Measurements from ENCODE around the gene CHPF. TPM values are rescaled to one million over a fixed set of nuclear protein-coding genes. Genes with fewer than 3 reads are reported as not detected.

The CHPF gene
- total RNA-seq, 1 experiment from 2014 or later: 26.4 TPM

DNA sequence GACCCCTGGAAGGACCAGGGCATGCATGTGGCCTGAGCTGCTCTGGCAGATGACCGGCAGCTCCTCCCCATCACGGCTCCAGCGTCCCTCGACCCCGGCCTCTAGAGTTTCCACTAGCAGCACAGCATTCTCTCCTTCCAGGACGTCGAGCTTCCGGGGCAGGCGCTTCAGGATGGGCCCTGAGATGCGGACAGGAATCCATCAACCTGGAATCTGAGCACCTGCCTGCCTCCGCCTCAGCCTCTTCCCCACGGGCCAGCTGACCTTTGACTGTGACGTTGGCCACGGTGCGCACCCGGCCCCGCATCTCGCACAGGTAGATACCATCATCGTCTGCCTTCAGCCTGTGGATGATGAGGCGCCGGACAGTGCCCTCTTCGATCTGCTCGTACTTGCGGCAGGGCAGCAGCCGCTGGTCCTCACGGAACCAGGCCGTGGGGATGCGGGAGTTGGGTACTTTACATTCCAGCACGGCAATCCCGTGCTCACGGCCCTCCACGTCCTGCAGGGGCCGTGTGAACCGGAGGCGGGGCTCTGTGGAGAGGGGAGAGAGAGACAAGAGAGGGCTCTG, 24.3 kb upstream of the CHPF start:
- H3K4me3 Mint-ChIP-seq (ENCODE audit: unreplicated experiment): no peak overlapping the region
- no TSS peak for BruUV-seq (replicated peaks)
- POLR2A ChIA-PET: no interaction called here

DNA sequence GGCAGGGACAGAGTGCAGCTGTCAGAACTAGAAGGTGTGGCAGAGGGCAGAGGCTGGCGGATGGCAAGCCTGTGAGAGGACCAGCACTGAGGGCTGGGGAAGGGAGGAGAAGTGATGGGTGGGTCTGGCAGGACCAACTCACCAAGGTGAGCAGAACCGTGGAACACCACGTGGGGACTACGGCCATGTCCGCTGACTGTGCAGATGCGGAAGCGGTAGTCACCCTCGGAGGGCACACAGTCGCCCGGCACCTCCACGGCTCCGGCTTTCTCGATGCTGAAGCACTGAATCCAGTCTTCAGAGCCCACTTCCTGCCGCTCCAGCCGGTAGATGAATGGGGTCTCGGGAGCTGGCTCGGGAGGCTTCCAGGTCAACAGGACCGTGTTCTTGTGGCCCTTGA, 23.5 kb upstream of the CHPF start:
- Histone ChIP-seq H3K27me3 (replicated peaks; ENCODE audit: control insufficient read depth, insufficient read depth, low read length) (no peaks in the 10 kb centered on the region), H3K4me3 (ENCODE audit: low read depth, low read length) (no peak overlapping the region), H3K4me1 (peaks cover 23% of the 10 kb centered on the region), H3K36me3 (ENCODE audit: control insufficient read depth, insufficient read depth, low read length) (no peaks in the 10 kb centered on the region), H3K9me3 (no peaks in the 10 kb centered on the region)
- CTCF ChIA-PET: no interaction called here
- H3K27ac Mint-ChIP-seq (ENCODE audit: unreplicated experiment): no peak overlapping the region
- intact Hi-C loops (cut with micrococcal nuclease; ENCODE audit: unreplicated experiment): no loop called here
- POLR2A ChIA-PET: no interaction called here
- DNase-seq: no peak
- no peak overlapping the region for H3K4me3 Mint-ChIP-seq (ENCODE audit: unreplicated experiment)
- peaks cover 7% of the 10 kb centered on the region for H3K4me1 Mint-ChIP-seq (ENCODE audit: low read depth, unreplicated experiment)
- H3K9me3 Mint-ChIP-seq (ENCODE audit: unreplicated experiment): no peaks in the 10 kb centered on the region
- H3K27me3 Mint-ChIP-seq (ENCODE audit: insufficient read depth, unreplicated experiment): no peaks in the 10 kb centered on the region
- TF ChIP-seq, protein P1, sequence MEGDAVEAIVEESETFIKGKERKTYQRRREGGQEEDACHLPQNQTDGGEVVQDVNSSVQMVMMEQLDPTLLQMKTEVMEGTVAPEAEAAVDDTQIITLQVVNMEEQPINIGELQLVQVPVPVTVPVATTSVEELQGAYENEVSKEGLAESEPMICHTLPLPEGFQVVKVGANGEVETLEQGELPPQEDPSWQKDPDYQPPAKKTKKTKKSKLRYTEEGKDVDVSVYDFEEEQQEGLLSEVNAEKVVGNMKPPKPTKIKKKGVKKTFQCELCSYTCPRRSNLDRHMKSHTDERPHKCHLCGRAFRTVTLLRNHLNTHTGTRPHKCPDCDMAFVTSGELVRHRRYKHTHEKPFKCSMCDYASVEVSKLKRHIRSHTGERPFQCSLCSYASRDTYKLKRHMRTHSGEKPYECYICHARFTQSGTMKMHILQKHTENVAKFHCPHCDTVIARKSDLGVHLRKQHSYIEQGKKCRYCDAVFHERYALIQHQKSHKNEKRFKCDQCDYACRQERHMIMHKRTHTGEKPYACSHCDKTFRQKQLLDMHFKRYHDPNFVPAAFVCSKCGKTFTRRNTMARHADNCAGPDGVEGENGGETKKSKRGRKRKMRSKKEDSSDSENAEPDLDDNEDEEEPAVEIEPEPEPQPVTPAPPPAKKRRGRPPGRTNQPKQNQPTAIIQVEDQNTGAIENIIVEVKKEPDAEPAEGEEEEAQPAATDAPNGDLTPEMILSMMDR (IDR thresholded peaks at IDR 0.05; ENCODE audit: insufficient read depth in 1 of 2, low read depth in 1 of 2, low read length in 1 of 2, severe bottlenecking in 1 of 2, unreplicated experiment in 1 of 2): no peak
- peaks cover 10% of the 10 kb centered on the region for H3K36me3 Mint-ChIP-seq (ENCODE audit: insufficient read depth, unreplicated experiment)
- BruUV-seq (replicated peaks): no TSS peak

More for the DNA sequence above, 24.3 kb upstream of the CHPF start:
- no peak overlapping the region for H3K4me3 ChIP-seq (ENCODE audit: low read depth, low read length)
- intact Hi-C loops (cut with micrococcal nuclease; ENCODE audit: unreplicated experiment): no loop called here
- H3K36me3 ChIP-seq (ENCODE audit: control insufficient read depth, insufficient read depth, low read length): no peaks in the 10 kb centered on the region
- no peak for DNase-seq
- peaks cover 23% of the 10 kb centered on the region for H3K4me1 ChIP-seq
- Mint-ChIP-seq H3K27ac (ENCODE audit: unreplicated experiment) (no peak overlapping the region), H3K4me1 (ENCODE audit: low read depth, unreplicated experiment) (peaks cover 9% of the 10 kb centered on the region), H3K36me3 (ENCODE audit: insufficient read depth, unreplicated experiment) (peaks cover 5% of the 10 kb centered on the region), H3K9me3 (ENCODE audit: unreplicated experiment) (no peaks in the 10 kb centered on the region), H3K27me3 (ENCODE audit: insufficient read depth, unreplicated experiment) (no peaks in the 10 kb centered on the region)
- no peaks in the 10 kb centered on the region for H3K27me3 ChIP-seq (replicated peaks; ENCODE audit: control insufficient read depth, insufficient read depth, low read length)
- CTCF ChIA-PET: no interaction called here
- H3K9me3 ChIP-seq: no peaks in the 10 kb centered on the region
- TF ChIP-seq, protein P1 (IDR thresholded peaks at IDR 0.05; ENCODE audit: insufficient read depth in 1 of 2, low read depth in 1 of 2, low read length in 1 of 2, severe bottlenecking in 1 of 2, unreplicated experiment in 1 of 2): no peak

DNA sequence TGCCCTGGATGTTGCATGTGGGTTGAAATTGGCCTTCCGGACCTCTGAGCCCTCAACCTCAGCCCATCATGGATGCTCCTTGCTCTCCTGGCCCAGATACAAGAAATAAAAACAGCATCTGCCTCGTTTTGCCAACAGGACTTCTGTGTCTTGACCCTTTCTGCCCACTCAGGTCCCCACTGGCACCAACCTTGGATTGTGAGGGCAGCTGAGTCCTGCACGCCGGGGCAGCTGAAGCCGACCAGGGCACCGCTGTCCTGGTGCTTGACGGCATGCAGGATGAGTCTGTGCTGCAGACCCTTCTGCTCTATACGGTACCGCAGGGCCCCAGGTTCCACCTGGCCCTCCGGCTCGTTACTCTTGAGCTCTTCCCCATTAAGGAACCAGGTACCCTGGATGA, 23.0 kb upstream of the CHPF start:
- no TSS peak for BruUV-seq (replicated peaks)
- DNase-seq: no peak
- CTCF ChIA-PET: no interaction called here
- Histone ChIP-seq H3K4me3 (ENCODE audit: low read depth, low read length) (no peak overlapping the region), H3K9me3 (no peaks in the 10 kb centered on the region), H3K4me1 (peaks cover 23% of the 10 kb centered on the region), H3K36me3 (ENCODE audit: control insufficient read depth, insufficient read depth, low read length) (no peaks in the 10 kb centered on the region), H3K27me3 (replicated peaks; ENCODE audit: control insufficient read depth, insufficient read depth, low read length) (no peaks in the 10 kb centered on the region)
- TF ChIP-seq, protein P1 (IDR thresholded peaks at IDR 0.05; ENCODE audit: insufficient read depth in 1 of 2, low read depth in 1 of 2, low read length in 1 of 2, severe bottlenecking in 1 of 2, unreplicated experiment in 1 of 2): no peak
- intact Hi-C loops (cut with micrococcal nuclease; ENCODE audit: unreplicated experiment): no loop called here
- Mint-ChIP-seq H3K4me3 (ENCODE audit: unreplicated experiment) (no peak overlapping the region), H3K36me3 (ENCODE audit: insufficient read depth, unreplicated experiment) (peaks cover 12% of the 10 kb centered on the region), H3K4me1 (ENCODE audit: low read depth, unreplicated experiment) (peaks cover 5% of the 10 kb centered on the region), H3K9me3 (ENCODE audit: unreplicated experiment) (no peaks in the 10 kb centered on the region), H3K27me3 (ENCODE audit: insufficient read depth, unreplicated experiment) (no peaks in the 10 kb centered on the region), H3K27ac (ENCODE audit: unreplicated experiment) (no peak overlapping the region)
- POLR2A ChIA-PET: no interaction called here

Data from Caco-2 (cell line).